Calu3 (cell line): Measurements from ENCODE around the gene UHRF1. TPM values are rescaled to one million over a fixed set of nuclear protein-coding genes. Genes with fewer than 3 reads are reported as not detected.
"Not testable (repeated sequence)": the region's sequence is repeated elsewhere in the genome, so short reads cannot be mapped to it uniquely, and the experiment has no call there.

Experiments used
- BruUV-seq: library from RNA; stranded (reverse); fragments of 400-500 nt; replicated peaks from 2 replicates; lab custom pipeline; 2021; lab: Mats Ljungman, UMichigan
- CTCF ChIA-PET: fragments of 300-600 bp; sonication (Branson Sonifier 250); formaldehyde crosslinking; loops from one replicate; lab custom pipeline; 2022; ENCODE audit warnings: antibody characterized with exemption; lab: Charles Lee
- DNase-seq: peaks from one replicate; pipeline ENCODE4 v3.0.0; 2022
- H3K27ac Mint-ChIP-seq: one replicate; pipeline ENCODE4 v1.8.0; 2022; ENCODE audit warnings: mixed read lengths; ENCODE audit not compliant: unreplicated experiment
- H3K27me3 Mint-ChIP-seq: one replicate; pipeline ENCODE4 v1.8.0; 2022; ENCODE audit warnings: mixed read lengths; ENCODE audit not compliant: unreplicated experiment
- H3K36me3 Mint-ChIP-seq: one replicate; pipeline ENCODE4 v1.8.0; 2022; ENCODE audit warnings: mild to moderate bottlenecking, moderate library complexity, mixed read lengths; ENCODE audit not compliant: insufficient read depth, unreplicated experiment
- H3K4me1 Mint-ChIP-seq: one replicate; pipeline ENCODE4 v1.8.0; 2022; ENCODE audit warnings: mild to moderate bottlenecking, low read depth, mixed read lengths; ENCODE audit not compliant: unreplicated experiment
- H3K4me3 Mint-ChIP-seq: one replicate; pipeline ENCODE4 v1.8.0; 2022; ENCODE audit warnings: mild to moderate bottlenecking, low read depth, moderate library complexity, mixed read lengths; ENCODE audit not compliant: unreplicated experiment
- H3K9me3 Mint-ChIP-seq: one replicate; pipeline ENCODE4 v1.8.0; 2022; ENCODE audit warnings: low read depth, mixed read lengths; ENCODE audit not compliant: unreplicated experiment
- intact Hi-C: fragments of 100-400 bp; cut with micrococcal nuclease; formaldehyde crosslinking; loops from one replicate; pipeline ENCODE4 v1.10.0; 2022; ENCODE audit not compliant: unreplicated experiment
- total RNA-seq: library from RNA; stranded (reverse); gene quantifications from 2 replicates; pipeline ENCODE4 v1.2.3, GENCODE V29; 2022
- TF ChIP-seq, protein P1 (sequence below): fragments of 200-600 bp; IDR thresholded peaks from one replicate; pipeline ENCODE4 v1.8.0; 2022; ENCODE audit warnings: antibody characterized with exemption; ENCODE audit not compliant: unreplicated experiment

Gene UHRF1
- total RNA-seq, 1 experiment from 2014 or later, result 45.2 TPM

DNA sequence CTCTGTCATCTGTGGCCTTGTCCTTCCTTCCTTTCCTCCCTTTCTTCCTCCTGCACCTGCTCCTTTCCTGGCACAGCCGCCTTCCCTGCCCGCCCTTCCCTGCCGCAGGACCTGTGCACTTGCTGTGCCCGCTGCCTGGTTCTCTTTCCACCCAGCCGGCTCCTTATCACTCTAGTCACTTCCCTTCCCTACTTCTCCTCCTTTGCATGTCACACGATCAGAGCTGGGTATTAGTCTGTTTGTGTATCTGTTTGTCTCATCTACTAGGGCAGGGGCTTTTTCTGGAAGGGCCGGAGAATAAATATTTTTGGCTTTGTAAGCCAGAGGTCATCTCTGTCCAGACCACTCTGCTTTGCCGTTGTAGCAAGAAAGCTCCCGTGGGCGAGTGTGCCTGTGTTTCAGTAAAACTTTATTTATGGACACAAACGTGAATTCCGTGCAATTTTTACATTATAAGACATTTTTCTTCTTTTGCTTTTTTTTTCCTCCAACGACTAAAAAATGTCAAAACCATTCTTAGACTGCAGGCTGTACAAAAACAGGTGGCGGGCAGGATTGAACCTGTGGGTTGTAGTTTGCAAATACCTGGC lies 65.7 kb downstream of the UHRF1 start:
- no peak for DNase-seq
- Mint-ChIP-seq H3K9me3 (no peaks in the 10 kb centered on the region), H3K4me1 (peaks cover 28% of the 10 kb centered on the region), H3K27me3 (no peaks in the 10 kb centered on the region), H3K27ac (no peak overlapping the region), H3K36me3 (peaks cover 20% of the 10 kb centered on the region), H3K4me3 (no peak overlapping the region)
- CTCF ChIA-PET, result no interaction called here
- TF ChIP-seq, protein P1, sequence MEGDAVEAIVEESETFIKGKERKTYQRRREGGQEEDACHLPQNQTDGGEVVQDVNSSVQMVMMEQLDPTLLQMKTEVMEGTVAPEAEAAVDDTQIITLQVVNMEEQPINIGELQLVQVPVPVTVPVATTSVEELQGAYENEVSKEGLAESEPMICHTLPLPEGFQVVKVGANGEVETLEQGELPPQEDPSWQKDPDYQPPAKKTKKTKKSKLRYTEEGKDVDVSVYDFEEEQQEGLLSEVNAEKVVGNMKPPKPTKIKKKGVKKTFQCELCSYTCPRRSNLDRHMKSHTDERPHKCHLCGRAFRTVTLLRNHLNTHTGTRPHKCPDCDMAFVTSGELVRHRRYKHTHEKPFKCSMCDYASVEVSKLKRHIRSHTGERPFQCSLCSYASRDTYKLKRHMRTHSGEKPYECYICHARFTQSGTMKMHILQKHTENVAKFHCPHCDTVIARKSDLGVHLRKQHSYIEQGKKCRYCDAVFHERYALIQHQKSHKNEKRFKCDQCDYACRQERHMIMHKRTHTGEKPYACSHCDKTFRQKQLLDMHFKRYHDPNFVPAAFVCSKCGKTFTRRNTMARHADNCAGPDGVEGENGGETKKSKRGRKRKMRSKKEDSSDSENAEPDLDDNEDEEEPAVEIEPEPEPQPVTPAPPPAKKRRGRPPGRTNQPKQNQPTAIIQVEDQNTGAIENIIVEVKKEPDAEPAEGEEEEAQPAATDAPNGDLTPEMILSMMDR, result no peak
- intact Hi-C loops, result loop anchor here (5.0 kb wide), 1 partner anchor 163 kb away; no protein-coding TSS in a partner anchor
- BruUV-seq, result no TSS peak

DNA sequence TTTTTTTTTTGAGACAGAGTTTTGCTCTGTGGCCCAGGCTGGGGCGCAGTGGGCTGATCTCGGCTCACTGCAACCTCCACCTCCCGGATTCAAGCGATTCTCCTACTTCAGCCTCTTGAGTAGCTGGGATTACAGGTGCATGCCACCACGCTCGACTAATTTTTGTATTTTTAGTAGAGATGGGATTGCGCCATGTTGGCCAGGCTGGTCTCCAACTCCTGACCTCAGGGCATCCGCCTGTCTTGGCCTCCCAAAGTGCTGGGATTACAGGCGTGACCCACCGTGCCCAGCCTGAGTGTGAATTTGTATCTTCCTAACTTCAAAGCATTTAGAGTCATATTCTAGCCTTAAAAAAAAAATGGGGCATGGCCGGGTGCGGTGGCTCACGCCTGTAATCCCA lies 66.3 kb downstream of the UHRF1 start:
- H3K27me3 Mint-ChIP-seq, intact Hi-C loops, H3K4me3 Mint-ChIP-seq, DNase-seq, BruUV-seq, CTCF ChIA-PET, H3K27ac Mint-ChIP-seq, H3K9me3 Mint-ChIP-seq: not testable (repeated sequence)
- H3K4me1 Mint-ChIP-seq, result peaks cover 23% of the 10 kb centered on the region
- H3K36me3 Mint-ChIP-seq, result peaks cover 14% of the 10 kb centered on the region

DNA sequence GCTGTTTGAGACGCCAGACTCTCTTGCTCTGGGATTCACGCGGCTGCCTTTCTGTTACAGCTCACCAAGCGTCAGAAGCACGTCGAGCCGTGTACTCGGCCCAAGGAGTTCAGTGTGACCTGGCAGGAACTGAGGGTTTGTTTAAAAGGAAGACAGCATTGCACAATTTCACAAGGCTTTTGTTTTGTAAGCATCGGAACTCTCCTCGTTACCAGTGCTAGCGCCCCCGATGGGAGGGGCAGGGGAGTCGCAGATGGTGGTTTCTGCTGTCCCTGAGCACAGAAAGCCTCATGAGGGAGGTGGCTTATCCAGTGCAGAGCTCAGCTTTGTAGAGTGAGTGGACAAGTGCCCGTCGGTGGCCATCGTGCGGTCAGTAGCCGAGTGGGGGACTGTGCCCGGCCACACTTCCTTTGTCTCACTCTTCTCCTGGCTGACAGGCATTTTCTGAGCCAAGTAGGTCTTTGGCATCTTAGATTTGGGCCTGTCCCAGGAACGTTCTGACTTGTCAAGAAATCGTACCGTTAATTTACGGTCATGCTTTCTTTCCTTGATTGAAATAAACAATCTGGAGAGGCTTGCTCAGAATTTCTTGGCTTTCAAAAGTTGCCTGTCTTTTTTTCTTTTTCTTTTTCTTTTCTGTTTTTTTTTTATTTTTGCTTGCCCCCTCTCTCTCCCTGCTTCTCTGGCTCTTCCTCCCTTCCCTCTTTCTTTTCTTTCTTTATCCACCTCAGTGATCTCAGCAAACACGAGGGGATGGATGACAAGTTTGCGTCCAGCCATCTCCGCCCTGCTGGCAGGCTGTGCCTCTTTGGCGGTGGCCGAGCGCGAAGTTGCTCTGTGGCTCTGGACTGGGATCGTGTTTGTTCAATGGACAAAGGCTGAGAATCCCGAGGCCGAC lies 67.3 kb downstream of the UHRF1 start:
- BruUV-seq, result no TSS peak
- H3K9me3 Mint-ChIP-seq, result no peaks in the 10 kb centered on the region
- intact Hi-C loops, result no loop called here
- no peak for DNase-seq
- CTCF ChIA-PET, result no interaction called here
- no peak overlapping the region for H3K27ac Mint-ChIP-seq
- TF ChIP-seq, protein P1, result no peak
- H3K4me1 Mint-ChIP-seq, result peaks cover 12% of the 10 kb centered on the region
- H3K4me3 Mint-ChIP-seq, result no peak overlapping the region
- no peaks in the 10 kb centered on the region for H3K27me3 Mint-ChIP-seq
- H3K36me3 Mint-ChIP-seq, result peaks cover 5% of the 10 kb centered on the region

DNA sequence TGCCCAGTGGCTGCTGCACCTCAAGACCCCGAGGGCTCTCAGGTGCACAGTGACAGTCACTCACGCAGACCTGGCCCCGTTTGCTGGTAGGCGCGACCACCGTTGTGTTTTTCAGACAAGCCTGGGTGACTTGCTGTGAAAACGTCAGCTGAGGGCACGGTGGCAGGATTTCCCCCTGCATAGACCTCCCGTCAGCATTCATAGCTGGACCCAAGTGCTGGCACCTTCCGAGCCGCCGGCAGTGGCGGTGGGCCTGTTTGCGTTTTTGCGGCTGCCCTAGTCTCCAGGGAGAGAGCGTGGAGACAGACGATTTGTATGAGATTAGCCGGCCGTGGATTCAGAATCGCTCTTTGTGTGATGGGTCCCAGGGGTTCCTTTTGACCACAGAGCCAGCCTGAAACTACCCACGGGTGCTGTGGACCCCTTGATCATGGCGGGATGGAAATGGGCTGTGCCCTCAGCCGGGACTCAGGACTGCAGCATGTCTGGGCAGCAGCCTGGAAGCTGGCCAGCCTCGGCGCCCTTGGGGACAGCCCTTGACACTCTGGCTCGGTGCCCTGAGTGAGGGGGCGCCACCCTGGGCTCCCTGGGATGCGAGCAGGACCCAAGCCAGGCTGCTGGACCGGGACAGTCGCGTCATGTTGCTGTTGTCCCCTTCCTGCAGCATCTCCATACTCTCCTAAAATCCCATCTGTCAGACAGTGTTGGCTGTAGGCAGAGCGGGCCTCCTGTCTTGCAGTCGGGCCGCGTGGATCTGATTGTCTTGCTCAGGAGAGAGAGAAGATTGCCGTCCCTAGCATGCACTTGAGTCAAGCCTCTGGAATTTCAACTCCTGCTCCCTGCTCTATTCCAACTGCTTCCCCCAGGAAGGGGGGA lies 68.2 kb downstream of the UHRF1 start:
- BruUV-seq, result no TSS peak
- Mint-ChIP-seq H3K4me1 (peaks cover 5% of the 10 kb centered on the region), H3K4me3 (no peak overlapping the region), H3K27me3 (no peaks in the 10 kb centered on the region), H3K36me3 (no peaks in the 10 kb centered on the region), H3K9me3 (no peaks in the 10 kb centered on the region), H3K27ac (no peak overlapping the region)
- no peak for DNase-seq
- intact Hi-C loops, result no loop called here
- CTCF ChIA-PET, result no interaction called here
- TF ChIP-seq, protein P1, result no peak
